ACC112 (cell line): ENCODE measurements around the gene ECHS1.

Source experiments
- H2AFZ ChIP-seq: fragments of 200-600 bp; sonication (generic); one replicate; pipeline ENCODE4 v1.6.0; 2017; ENCODE audit warnings: antibody characterized with exemption, low read length; ENCODE audit not compliant: unreplicated experiment
- H3K27ac ChIP-seq: fragments of 200-600 bp; sonication (generic); 2 replicates; pipeline ENCODE4 v1.5.1; 2014; ENCODE audit warnings: low read depth, mild to moderate bottlenecking, antibody characterized with exemption, low read length, moderate library complexity
- H3K27me3 ChIP-seq: fragments of 200-600 bp; sonication (generic); 2 replicates; pipeline ENCODE4 v1.6.1; 2014; ENCODE audit warnings: mild to moderate bottlenecking, antibody characterized with exemption, low read length, moderate library complexity, mixed read lengths; ENCODE audit not compliant: insufficient read depth
- H3K36me3 ChIP-seq: fragments of 200-600 bp; sonication (generic); 2 replicates; pipeline ENCODE4 v1.6.1; 2016; ENCODE audit warnings: mild to moderate bottlenecking, antibody characterized with exemption, low read length, moderate library complexity, mixed read lengths; ENCODE audit not compliant: insufficient read depth
- H3K4me1 ChIP-seq: fragments of 200-600 bp; sonication (generic); one replicate; pipeline ENCODE4 v1.6.1; 2016; ENCODE audit warnings: low read length, mixed read lengths; ENCODE audit not compliant: insufficient read depth, unreplicated experiment, control insufficient read depth
- H3K4me3 ChIP-seq: fragments of 200-600 bp; sonication (generic); 2 replicates; pipeline ENCODE4 v1.5.1; 2014; ENCODE audit warnings: mild to moderate bottlenecking, low read depth, low read length
- H3K79me2 ChIP-seq: fragments of 200-600 bp; sonication (generic); one replicate; pipeline ENCODE4 v1.6.0; 2016; ENCODE audit warnings: low read length; ENCODE audit not compliant: control insufficient read depth, unreplicated experiment, insufficient read depth

Gene ECHS1

GRCh38 chr10:133316732-133317131, 56.4 kb downstream of the ECHS1 start:
- no peaks in the 10 kb centered on the region for H3K79me2 ChIP-seq
- no peaks in the 10 kb centered on the region for H3K27me3 ChIP-seq
- H3K4me3 ChIP-seq, result no peak overlapping the region
- H2AFZ ChIP-seq, result no peak overlapping the region
- no peaks in the 10 kb centered on the region for H3K36me3 ChIP-seq
- no peak overlapping the region for H3K27ac ChIP-seq
- H3K4me1 ChIP-seq, result no peaks in the 10 kb centered on the region

GRCh38 chr10:133316266-133316665, 56.9 kb downstream of the ECHS1 start:
- Histone ChIP-seq H3K4me3 (no peak overlapping the region), H3K27me3 (no peaks in the 10 kb centered on the region), H2AFZ (no peak overlapping the region), H3K36me3 (no peaks in the 10 kb centered on the region), H3K27ac (no peak overlapping the region), H3K4me1 (no peaks in the 10 kb centered on the region), H3K79me2 (no peaks in the 10 kb centered on the region)

GRCh38 chr10:133315847-133316246, 57.3 kb downstream of the ECHS1 start:
- no peaks in the 10 kb centered on the region for H3K27me3 ChIP-seq
- H3K79me2 ChIP-seq, result no peaks in the 10 kb centered on the region
- H2AFZ ChIP-seq, result no peak overlapping the region
- no peak overlapping the region for H3K4me3 ChIP-seq
- H3K27ac ChIP-seq, result no peak overlapping the region
- H3K36me3 ChIP-seq, result no peaks in the 10 kb centered on the region
- H3K4me1 ChIP-seq, result no peaks in the 10 kb centered on the region

GRCh38 chr10:133314911-133315310, 58.2 kb downstream of the ECHS1 start:
- Histone ChIP-seq H3K27me3 (no peaks in the 10 kb centered on the region), H3K27ac (no peak overlapping the region), H3K79me2 (no peaks in the 10 kb centered on the region), H3K36me3 (peaks cover 3% of the 10 kb centered on the region; the same call in 1 of the 2 replicates), H2AFZ (no peak overlapping the region), H3K4me1 (no peaks in the 10 kb centered on the region), H3K4me3 (no peak overlapping the region)

- H3K27me3 ChIP-seq, result no peaks in the 10 kb centered on the region
- no peak overlapping the region for H3K27ac ChIP-seq
- H3K4me3 ChIP-seq, result no peak overlapping the region
- peaks cover 3% of the 10 kb centered on the region; the same call in 1 of the 2 replicates for H3K36me3 ChIP-seq
- H3K4me1 ChIP-seq, result no peaks in the 10 kb centered on the region
- peaks cover 2% of the 10 kb centered on the region for H3K79me2 ChIP-seq
- no peak overlapping the region for H2AFZ ChIP-seq
Observed at GRCh38 chr10:133313192-133313591, 60.0 kb downstream of the ECHS1 start.

GRCh38 chr10:133312769-133313145, 60.4 kb downstream of the ECHS1 start:
- Histone ChIP-seq H3K4me1 (no peaks in the 10 kb centered on the region), H2AFZ (no peak overlapping the region), H3K27ac (no peak overlapping the region), H3K27me3 (no peaks in the 10 kb centered on the region), H3K36me3 (peaks cover 3% of the 10 kb centered on the region; the same call in 1 of the 2 replicates), H3K4me3 (no peak overlapping the region), H3K79me2 (peaks cover 7% of the 10 kb centered on the region)
